Retinal pigment epithelial cell (primary cell): ENCODE data around the gene ZNF462.

Experiments
- DNase-seq: peaks from one replicate; pipeline ENCODE4 v3.0.0-alpha.2; 2010; ENCODE audit warnings: low read depth
- H3K4me3 ChIP-seq: 2 replicates; pipeline ENCODE4 v1.5.1; 2011; ENCODE audit warnings: mild to moderate bottlenecking, low read length, control low read depth, moderate library complexity
- CTCF ChIP-seq: conservative IDR thresholded peaks from 2 replicates; pipeline ENCODE4 v1.5.1; 2011; ENCODE audit warnings: low read depth, low read length, control low read depth, inconsistent platforms

Gene ZNF462

GRCh38 chr9:106928350-106928749, 65.4 kb downstream of the ZNF462 start:
- no peak for TF ChIP-seq CTCF
- no peak for DNase-seq
- no peak overlapping the region for H3K4me3 ChIP-seq

GRCh38 chr9:106929471-106930177, 66.7 kb downstream of the ZNF462 start:
- TF ChIP-seq CTCF, result no peak
- no peak overlapping the region for H3K4me3 ChIP-seq
- DNase-seq, result no peak

- no peak for TF ChIP-seq CTCF
- H3K4me3 ChIP-seq, result no peak overlapping the region
- no peak for DNase-seq
These were observed 67.5 kb downstream of the ZNF462 start for GRCh38 chr9:106930477-106930876.

- no peak overlapping the region for H3K4me3 ChIP-seq
- DNase-seq, result no peak
- TF ChIP-seq CTCF, result no peak
These were observed 68.5 kb downstream of the ZNF462 start for GRCh38 chr9:106931466-106931865.

- DNase-seq, result no peak
- TF ChIP-seq CTCF, result no peak
- H3K4me3 ChIP-seq, result no peak overlapping the region
These were observed 69.2 kb downstream of the ZNF462 start for GRCh38 chr9:106932178-106932577.

- DNase-seq, result no peak
- no peak for TF ChIP-seq CTCF
- H3K4me3 ChIP-seq, result no peak overlapping the region
These were observed 69.7 kb downstream of the ZNF462 start for GRCh38 chr9:106932675-106933074.

- no peak overlapping the region for H3K4me3 ChIP-seq
- no peak for TF ChIP-seq CTCF
- DNase-seq, result no peak
These were observed 70.5 kb downstream of the ZNF462 start for GRCh38 chr9:106933470-106933869.
